Lung (tissue), 12 donors: ENCODE data around the gene SLC30A7. TPM values are rescaled to one million over a fixed set of nuclear protein-coding genes. Genes with fewer than 3 reads are reported as not detected.
A peak's percentile ranks its signal among the peaks of the same experiment; 100 is the strongest.

Source experiments
- ATAC-seq: fragments of 200-7000 bp; cut with Tn5 transposase; one replicate; pipeline ENCODE4 v1.9.1; 2020; ENCODE audit warnings: moderate number of reproducible peaks; ENCODE audit not compliant: insufficient read depth, low FRiP score
- DNase-seq, 3 donors: peaks; one replicate each; pipeline ENCODE4 v3.0.0-alpha.2; 2013 to 2017
- H3K27ac ChIP-seq, 2 donors: one replicate each; pipeline ENCODE4 v1.5.1; 2013; ENCODE audit warnings: mild to moderate bottlenecking in 2 of 2, moderate library complexity in 2 of 2, control low read depth in 1 of 2, inconsistent platforms in 1 of 2, low read depth in 1 of 2, low read length in 1 of 2
- H3K27me3 ChIP-seq, 3 donors: one replicate each; pipeline ENCODE4 v1.5.1; 2013; ENCODE audit warnings: low read length in 2 of 3; ENCODE audit not compliant: control insufficient read depth in 3 of 3, insufficient read depth in 3 of 3
- H3K36me3 ChIP-seq, 4 donors: one replicate each; pipeline ENCODE4 v1.5.1; 2013; ENCODE audit warnings: low read length in 4 of 4, mild to moderate bottlenecking in 1 of 4, moderate library complexity in 1 of 4; ENCODE audit not compliant: control insufficient read depth in 4 of 4, insufficient read depth in 4 of 4
- H3K4me1 ChIP-seq, 5 donors: one replicate each; pipeline ENCODE4 v1.5.1; 2013; ENCODE audit warnings: low read length in 5 of 5, mild to moderate bottlenecking in 2 of 5, moderate library complexity in 1 of 5; ENCODE audit not compliant: control insufficient read depth in 5 of 5, insufficient read depth in 5 of 5
- H3K4me3 ChIP-seq: one replicate; pipeline ENCODE4 v1.5.1; 2013; ENCODE audit warnings: mild to moderate bottlenecking, control low read depth, moderate library complexity
- H3K9ac ChIP-seq, 2 donors: one replicate each; pipeline ENCODE4 v1.5.1; 2013; ENCODE audit warnings: low read length in 2 of 2, control low read depth in 1 of 2; ENCODE audit not compliant: insufficient read depth in 1 of 2
- H3K9me3 ChIP-seq, 4 donors: one replicate each; pipeline ENCODE4 v1.5.1; 2013; ENCODE audit warnings: low read length in 3 of 4, mild to moderate bottlenecking in 1 of 4, moderate library complexity in 1 of 4; ENCODE audit not compliant: control insufficient read depth in 4 of 4, insufficient read depth in 3 of 4
- WGBS, 2 donors: extraction: QIAGEN DNeasy Blood & Tissue Kit; methylation state at CpG; one replicate each; pipeline ENCODE4 v1.1.7; 2013; 5-methylcytosine and 5-hydroxymethylcytosine counted together
- polyA plus RNA-seq, 2 donors: library from polyadenylated mRNA; stranded (reverse); fragments of 200-250 nt; gene quantifications; one replicate each; pipeline ENCODE4 v1.2.1, GENCODE V29; 2013
- total RNA-seq, 2 donors: library from RNA; depleted of rRNA in 1 of 2; stranded (reverse); fragments of >200 nt in 1 of 2; gene quantifications; one replicate each; pipeline ENCODE4 v1.2.1, GENCODE V29; 2014 to 2021
- TF ChIP-seq, protein P1 (sequence below): IDR thresholded peaks from 2 replicates; pipeline ENCODE4 v1.5.1; 2012; ENCODE audit warnings: mild to moderate bottlenecking; ENCODE audit errors: control extremely low read depth, extremely low read depth
- donor health status: control.
- donor health status: control.
- donor health status: Bipolar disorder and iron deficiency.
- donor health status: healthy.
- donor health status: DM: yes; HTN: yes; CAD: no.

Gene SLC30A7
- total and polyA plus RNA-seq, 4 donors: 7.6 to 33.9 (median 19.6) TPM

DNA sequence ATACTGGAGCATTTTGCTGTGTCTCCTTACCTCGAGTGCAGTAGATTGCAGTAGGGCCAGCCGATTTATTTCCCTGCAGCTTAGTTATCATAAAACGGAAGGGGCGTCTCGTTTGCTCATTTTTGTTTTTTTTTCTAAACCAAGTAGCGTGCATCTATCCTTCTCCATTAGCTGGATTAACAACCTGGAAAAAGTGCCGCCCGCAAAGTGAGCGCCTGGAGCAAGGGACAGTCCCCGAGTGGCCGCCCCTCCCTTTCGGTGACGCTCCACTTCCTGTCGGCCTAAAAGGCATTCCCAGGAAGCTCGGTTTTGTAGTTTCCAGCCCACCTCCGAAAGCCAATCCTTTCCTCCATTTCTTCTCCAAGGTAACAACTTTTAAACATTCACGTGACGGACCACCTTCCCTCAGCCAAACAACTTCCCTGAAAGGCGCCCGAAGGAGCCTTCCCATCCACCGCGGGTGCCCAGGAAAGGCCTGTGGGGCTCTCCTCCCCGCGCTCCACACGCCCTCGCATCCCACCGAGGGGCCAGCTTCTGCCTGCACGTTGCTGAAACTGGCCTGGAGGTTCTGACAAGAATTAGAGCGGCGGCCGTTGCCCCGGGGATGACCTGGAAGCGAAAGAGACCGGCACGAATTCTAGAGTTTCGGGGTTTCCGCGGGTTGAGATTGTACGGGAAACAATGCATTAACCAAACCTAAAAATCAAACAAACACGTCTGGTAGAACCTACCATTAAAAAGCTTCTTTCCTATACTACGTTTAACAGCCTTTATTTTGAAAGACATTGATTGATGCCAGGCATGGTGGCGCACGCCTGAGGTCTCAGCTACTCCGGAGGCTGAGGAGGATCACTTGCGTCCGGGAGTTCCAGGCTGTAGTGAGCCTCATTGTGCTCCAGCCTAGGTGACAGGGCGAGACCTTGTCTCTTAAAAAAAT, 1.0 kb upstream of the SLC30A7 start, which contains the start of gene EXTL2:
EXTL2 (minus strand) TSS at position 240 of the 937 bp plus-strand sequence. CDS start 6,085 bp downstream, outside the sequence.
- Histone ChIP-seq H3K27me3 (no peaks in the 10 kb centered on the region), H3K36me3 (peaks cover 0 to 12% (median 7%) of the 10 kb centered on the region in 4 donors), H3K9ac (peak within 1 kb of the TSS; percentile 78 to 94), H3K9me3 (peaks cover 0 to 3% (median under 1%) of the 10 kb centered on the region in 4 donors), H3K4me1 (peaks cover 0 to 29% (median 8%) of the 10 kb centered on the region in 5 donors), H3K4me3 (peak within 1 kb of the TSS; percentile 85), H3K27ac (peak within 1 kb of the TSS; percentile 91 to 97)
- DNase-seq (peak; percentile 92 to 94 (median 94)), ATAC-seq (peak; percentile 66)
- 0% methylated on average over 47 of the region's 47 CpGs for WGBS, 2 donors
- TF ChIP-seq, protein P1, sequence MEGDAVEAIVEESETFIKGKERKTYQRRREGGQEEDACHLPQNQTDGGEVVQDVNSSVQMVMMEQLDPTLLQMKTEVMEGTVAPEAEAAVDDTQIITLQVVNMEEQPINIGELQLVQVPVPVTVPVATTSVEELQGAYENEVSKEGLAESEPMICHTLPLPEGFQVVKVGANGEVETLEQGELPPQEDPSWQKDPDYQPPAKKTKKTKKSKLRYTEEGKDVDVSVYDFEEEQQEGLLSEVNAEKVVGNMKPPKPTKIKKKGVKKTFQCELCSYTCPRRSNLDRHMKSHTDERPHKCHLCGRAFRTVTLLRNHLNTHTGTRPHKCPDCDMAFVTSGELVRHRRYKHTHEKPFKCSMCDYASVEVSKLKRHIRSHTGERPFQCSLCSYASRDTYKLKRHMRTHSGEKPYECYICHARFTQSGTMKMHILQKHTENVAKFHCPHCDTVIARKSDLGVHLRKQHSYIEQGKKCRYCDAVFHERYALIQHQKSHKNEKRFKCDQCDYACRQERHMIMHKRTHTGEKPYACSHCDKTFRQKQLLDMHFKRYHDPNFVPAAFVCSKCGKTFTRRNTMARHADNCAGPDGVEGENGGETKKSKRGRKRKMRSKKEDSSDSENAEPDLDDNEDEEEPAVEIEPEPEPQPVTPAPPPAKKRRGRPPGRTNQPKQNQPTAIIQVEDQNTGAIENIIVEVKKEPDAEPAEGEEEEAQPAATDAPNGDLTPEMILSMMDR: no peak

GRCh38 chr1:100896481-100896982, 642 bp downstream of the SLC30A7 start:
- TF ChIP-seq, protein P1: no peak
- H3K9me3 ChIP-seq: no peaks in the 10 kb centered on the region
- no peaks in the 10 kb centered on the region for H3K27me3 ChIP-seq
- peak; percentile 39 to 61 (median 51) for DNase-seq
- H3K27ac ChIP-seq: peak overlapping the region; percentile 87 to 97
- H3K9ac ChIP-seq: peak overlapping the region; percentile 79 to 93
- 0% methylated on average over 12 of the region's 12 CpGs for WGBS, 2 donors
- no peak for ATAC-seq
- peaks cover 0 to 7% (median 3%) of the 10 kb centered on the region in 4 donors for H3K36me3 ChIP-seq
- H3K4me3 ChIP-seq: peak overlapping the region; percentile 85
- H3K4me1 ChIP-seq: peaks cover 0 to 29% (median 8%) of the 10 kb centered on the region in 5 donors

- Histone ChIP-seq H3K36me3 (peaks cover 8 to 29% (median 18%) of the 10 kb centered on the region in 4 donors), H3K4me3 (no peak overlapping the region), H3K27ac (no peak overlapping the region), H3K9ac (no peak overlapping the region), H3K4me1 (peaks cover 0 to 3% (median 1%) of the 10 kb centered on the region in 5 donors), H3K27me3 (no peaks in the 10 kb centered on the region), H3K9me3 (peaks cover 0 to 3% (median 2%) of the 10 kb centered on the region in 4 donors)
- no peak for ATAC-seq
- 97 to 100% methylated on average over 1 of the region's 1 CpG for WGBS, 2 donors
- TF ChIP-seq, protein P1: no peak
- no peak for DNase-seq
Measured at GRCh38 chr1:100902365-100902764, 6.5 kb downstream of the SLC30A7 start.
